HCT116 (cell line): ENCODE measurements around the gene NR6A1. TPM values are rescaled to one million over a fixed set of nuclear protein-coding genes. Genes with fewer than 3 reads are reported as not detected.
A peak's percentile ranks its signal among the peaks of the same experiment; 100 is the strongest.

Source experiments
- ATAC-seq: fragments of 200-7000 bp; cut with Tn5 transposase; 2 replicates; pipeline ENCODE4 v1.9.1; 2020; ENCODE audit warnings: mild to moderate bottlenecking, moderate library complexity
- BruUV-seq: library from RNA; stranded (reverse); fragments of 400-500 nt; replicated peaks from 2 replicates; lab custom pipeline; 2021; lab: Mats Ljungman, UMichigan
- CTCF ChIA-PET: fragments of 300-600 bp; sonication (Branson Sonifier 250); formaldehyde crosslinking; loops from one replicate; lab custom pipeline; 2021; ENCODE audit warnings: antibody characterized with exemption; lab: Charles Lee
- POLR2A ChIA-PET: fragments of 300-600, 350-600 bp; sonication (Branson Sonifier 250); formaldehyde crosslinking; loops from one replicate; lab custom pipeline; 2021; ENCODE audit warnings: antibody characterized with exemption; lab: Charles Lee
- RAD21 ChIA-PET, 2 experiments: fragments of 300-600 bp; sonication (Branson Sonifier 250); formaldehyde crosslinking; loops; one replicate each; lab custom pipeline; 2023; ENCODE audit warnings: low total read pairs in 2 of 2; ENCODE audit not compliant: uncharacterized antibody in 2 of 2, unreplicated experiment in 2 of 2, low non-redundant PET in 1 of 2; lab: Charles Lee
- DNase-seq: peaks from one replicate; pipeline ENCODE4 v3.0.0-alpha.2; 2010; ENCODE audit warnings: low read depth, low spot score
- H2AFZ ChIP-seq: fragments of 200-600 bp; shearing (Covaris generic), sonication (generic); 2 replicates; pipeline ENCODE4 v1.6.1; 2017; ENCODE audit warnings: low read depth, mixed run types, mixed read lengths, antibody characterized with exemption, low read length; ENCODE audit not compliant: poor library complexity, severe bottlenecking
- H3K27ac ChIP-seq: 2 replicates; pipeline ENCODE4 v1.5.1; 2012; ENCODE audit warnings: low read depth, low read length
- H3K27me3 ChIP-seq: fragments of 200-600 bp; sonication (generic); 2 replicates; pipeline ENCODE4 v1.6.1; 2016; ENCODE audit warnings: mixed run types, low read length, mixed read lengths; ENCODE audit not compliant: insufficient read depth
- H3K36me3 ChIP-seq, 2 experiments: fragments of 200-500 bp in 1 of 2; fragments of 200-600 bp in 1 of 2; sonication (Bioruptor generic) in 1 of 2; sonication (generic) in 1 of 2; 2 replicates each; pipeline versions ENCODE4 v1.5.1 to v1.6.1; 2014 to 2016; ENCODE audit warnings: low read length in 2 of 2, inconsistent platforms in 1 of 2, mixed read lengths in 1 of 2, mixed run types in 1 of 2; ENCODE audit not compliant: insufficient read depth in 2 of 2, control insufficient read depth in 1 of 2
- H3K4me1 ChIP-seq, 2 experiments: fragments of 200-600 bp in 1 of 2; sonication (generic) in 1 of 2; 2 replicates each; pipeline versions ENCODE4 v1.5.1 to v1.6.1; 2012 to 2017; ENCODE audit warnings: low read length in 2 of 2, inconsistent platforms in 1 of 2, mild to moderate bottlenecking in 1 of 2, mixed read lengths in 1 of 2, mixed run types in 1 of 2, moderate library complexity in 1 of 2; ENCODE audit not compliant: insufficient read depth in 2 of 2, control insufficient read depth in 1 of 2
- H3K4me2 ChIP-seq: fragments of 200-600 bp; sonication (generic); 2 replicates; pipeline ENCODE4 v1.6.1; 2017; ENCODE audit warnings: mixed run types, low read length, mixed read lengths
- H3K4me3 ChIP-seq, 2 experiments: fragments of 200-600 bp in 1 of 2; sonication (generic) in 1 of 2; replicated peaks in 1 of 2; 2 replicates each; pipeline ENCODE4 v1.5.1; 2011 to 2016; ENCODE audit warnings: low read length in 2 of 2, control low read depth in 1 of 2, low read depth in 1 of 2, mild to moderate bottlenecking in 1 of 2, mixed read lengths in 1 of 2, mixed run types in 1 of 2
- H3K79me2 ChIP-seq: fragments of 200-600 bp; sonication (generic); 2 replicates; pipeline ENCODE4 v1.6.1; 2017; ENCODE audit warnings: mild to moderate bottlenecking, mixed run types, low read length, moderate library complexity, mixed read lengths; ENCODE audit not compliant: insufficient read depth
- H3K9ac ChIP-seq: fragments of 200-600 bp; sonication (generic); 2 replicates; pipeline ENCODE4 v1.6.1; 2016; ENCODE audit warnings: low read length, mixed read lengths
- H3K9me2 ChIP-seq: fragments of 200-600 bp; sonication (generic), shearing (Covaris generic); 2 replicates; pipeline ENCODE4 v1.6.1; 2017; ENCODE audit warnings: mixed run types, mild to moderate bottlenecking, moderate library complexity; ENCODE audit not compliant: insufficient read depth
- H3K9me3 ChIP-seq, 2 experiments: fragments of 200-500 bp in 1 of 2; fragments of 200-600 bp in 1 of 2; sonication (Bioruptor generic) in 1 of 2; sonication (generic) in 1 of 2; 2 replicates each; pipeline ENCODE4 v1.6.1; 2014 to 2017; ENCODE audit warnings: low read length in 2 of 2, mixed read lengths in 2 of 2, inconsistent platforms in 1 of 2, low read depth in 1 of 2, mild to moderate bottlenecking in 1 of 2, mixed run types in 1 of 2, moderate library complexity in 1 of 2; ENCODE audit not compliant: control insufficient read depth in 1 of 2, insufficient read depth in 1 of 2
- H4K20me1 ChIP-seq: fragments of 200-600 bp; sonication (generic), shearing (Covaris generic); 2 replicates; pipeline ENCODE4 v1.6.1; 2017; ENCODE audit warnings: mixed run types, mild to moderate bottlenecking, moderate library complexity; ENCODE audit not compliant: insufficient read depth
- ATF3 ChIP-seq: IDR thresholded peaks from 2 replicates; pipeline ENCODE4 v1.6.1; 2012
- EGR1 ChIP-seq: IDR thresholded peaks from 2 replicates; pipeline ENCODE4 v1.6.1; 2012; ENCODE audit warnings: low read depth
- EZH2 ChIP-seq: fragments of 200-600 bp; sonication (generic); IDR thresholded peaks from 2 replicates; pipeline ENCODE4 v1.6.1; 2017; ENCODE audit warnings: antibody characterized with exemption, mixed run types
- EZH2phosphoT487 ChIP-seq: fragments of 200-600 bp; IDR thresholded peaks from 2 replicates; pipeline ENCODE4 v1.6.1; 2018; ENCODE audit warnings: antibody characterized with exemption, borderline replicate concordance
- MAX ChIP-seq: IDR thresholded peaks from 2 replicates; pipeline ENCODE4 v1.6.1; 2012
- REST ChIP-seq: IDR thresholded peaks from 2 replicates; pipeline ENCODE4 v1.6.1; 2012; ENCODE audit warnings: low read depth
- SIN3A ChIP-seq: IDR thresholded peaks from 2 replicates; pipeline ENCODE4 v1.6.1; 2012; ENCODE audit warnings: low read depth
- ZFX ChIP-seq: fragments of 450-650 bp; IDR thresholded peaks from 2 replicates; pipeline ENCODE4 v1.6.1; 2017
- intact Hi-C: fragments of 100-400 bp; cut with micrococcal nuclease; formaldehyde crosslinking; loops from 2 replicates; pipeline ENCODE4 v1.10.0; 2022
- total RNA-seq: library from RNA; stranded (reverse); gene quantifications from one replicate; pipeline ENCODE4 v1.2.1, GENCODE V29; 2021; ENCODE audit not compliant: unreplicated experiment

Gene NR6A1
- total RNA-seq, 1 experiment from 2014 or later: 9.9 TPM

GRCh38 chr9:124780757-124781151, 9.6 kb upstream of the NR6A1 start:
- TF ChIP-seq REST (no peak), ZFX (no peak)
- Histone ChIP-seq H2AFZ (no peak overlapping the region), H3K4me1 (peaks cover 17 to 35% of the 10 kb centered on the region in 2 experiments), H3K9me2 (no peaks in the 10 kb centered on the region), H4K20me1 (no peaks in the 10 kb centered on the region), H3K4me2 (no peak overlapping the region), H3K4me3 (no peak overlapping the region), H3K9ac (no peak overlapping the region), H3K79me2 (no peaks in the 10 kb centered on the region), H3K36me3 (no peaks in the 10 kb centered on the region), H3K9me3 (no peaks in the 10 kb centered on the region), H3K27ac (no peak overlapping the region), H3K27me3 (no peaks in the 10 kb centered on the region)
- ChIA-PET RAD21 (no interaction called here), POLR2A (no interaction called here), CTCF (no interaction called here)
- ATAC-seq (no peak), DNase-seq (no peak)
- BruUV-seq: no TSS peak
- intact Hi-C loops: no loop called here

- Histone ChIP-seq H3K4me1 (peaks cover 17 to 35% of the 10 kb centered on the region in 2 experiments), H3K36me3 (no peaks in the 10 kb centered on the region), H3K9ac (no peak overlapping the region), H3K27ac (no peak overlapping the region)
- POLR2A ChIA-PET: interaction anchor here (1.2 to 1.9 kb wide), 2 partner anchors 73 to 76 kb away, joined by 8 read pairs; partner anchors contain the start of gene WDR38
- no peak for DNase-seq
- intact Hi-C loops: no loop called here
- no peak for ATAC-seq
- no peak for TF ChIP-seq EGR1
- TF ChIP-seq EZH2: no peak
- TF ChIP-seq REST: no peak
- TF ChIP-seq ATF3: no peak
- TF ChIP-seq SIN3A: no peak
- no peak for TF ChIP-seq EZH2phosphoT487
- TF ChIP-seq MAX: no peak
- TF ChIP-seq, all 23 proteins: peak for 0
- H3K4me2 ChIP-seq: peak overlapping the region; percentile 42
- no TSS peak for BruUV-seq
- H3K9me3 ChIP-seq: no peaks in the 10 kb centered on the region
- H3K4me3 ChIP-seq: no peak overlapping the region
- CTCF ChIA-PET: interaction anchor here (1.0 to 12.0 kb wide), 6 partner anchors 9 to 74 kb away, joined by 3 to 601 read pairs (median 6); partner anchors contain the start of gene WDR38
- no peaks in the 10 kb centered on the region for H3K79me2 ChIP-seq
- H4K20me1 ChIP-seq: no peaks in the 10 kb centered on the region
- H3K27me3 ChIP-seq: no peaks in the 10 kb centered on the region
- no peaks in the 10 kb centered on the region for H3K9me2 ChIP-seq
- RAD21 ChIA-PET: interaction anchor here (1.1 to 1.2 kb wide), 2 partner anchors 72 to 73 kb away, joined by 5 to 11 read pairs; partner anchors contain the start of gene WDR38 (in 1 of the 2)
- H2AFZ ChIP-seq: no peak overlapping the region
These were observed 9.1 kb upstream of the NR6A1 start for GRCh38 chr9:124780060-124780756.
